ENCODE data around the gene KBTBD12.

DNA sequence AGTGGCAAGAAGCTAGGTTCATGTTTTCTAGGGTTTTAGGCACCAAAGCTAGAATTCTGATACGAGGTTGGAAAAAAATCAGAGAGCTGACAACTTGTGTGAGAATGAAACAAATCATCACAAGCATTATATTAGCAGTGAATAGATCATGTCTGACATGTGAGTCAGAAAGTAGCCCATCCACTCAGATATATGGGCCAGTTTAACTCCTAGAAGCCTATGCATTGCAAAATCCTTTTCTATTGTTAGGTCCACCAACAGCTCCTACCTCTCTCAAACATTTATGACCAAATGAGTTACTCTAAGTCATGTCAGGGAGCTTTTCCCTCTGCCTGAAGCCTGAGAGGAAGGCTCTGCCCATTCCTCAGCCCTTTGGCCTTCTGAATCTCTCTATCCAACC, 44.0 kb downstream of the KBTBD12 start:
- TF ChIP-seq, protein P1, sequence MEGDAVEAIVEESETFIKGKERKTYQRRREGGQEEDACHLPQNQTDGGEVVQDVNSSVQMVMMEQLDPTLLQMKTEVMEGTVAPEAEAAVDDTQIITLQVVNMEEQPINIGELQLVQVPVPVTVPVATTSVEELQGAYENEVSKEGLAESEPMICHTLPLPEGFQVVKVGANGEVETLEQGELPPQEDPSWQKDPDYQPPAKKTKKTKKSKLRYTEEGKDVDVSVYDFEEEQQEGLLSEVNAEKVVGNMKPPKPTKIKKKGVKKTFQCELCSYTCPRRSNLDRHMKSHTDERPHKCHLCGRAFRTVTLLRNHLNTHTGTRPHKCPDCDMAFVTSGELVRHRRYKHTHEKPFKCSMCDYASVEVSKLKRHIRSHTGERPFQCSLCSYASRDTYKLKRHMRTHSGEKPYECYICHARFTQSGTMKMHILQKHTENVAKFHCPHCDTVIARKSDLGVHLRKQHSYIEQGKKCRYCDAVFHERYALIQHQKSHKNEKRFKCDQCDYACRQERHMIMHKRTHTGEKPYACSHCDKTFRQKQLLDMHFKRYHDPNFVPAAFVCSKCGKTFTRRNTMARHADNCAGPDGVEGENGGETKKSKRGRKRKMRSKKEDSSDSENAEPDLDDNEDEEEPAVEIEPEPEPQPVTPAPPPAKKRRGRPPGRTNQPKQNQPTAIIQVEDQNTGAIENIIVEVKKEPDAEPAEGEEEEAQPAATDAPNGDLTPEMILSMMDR (IDR thresholded peaks at IDR 0.05), result no peak
- no peak for TF ChIP-seq RAD21 (IDR thresholded peaks at IDR 0.05; ENCODE audit: low read length)
- TF ChIP-seq, protein P2, sequence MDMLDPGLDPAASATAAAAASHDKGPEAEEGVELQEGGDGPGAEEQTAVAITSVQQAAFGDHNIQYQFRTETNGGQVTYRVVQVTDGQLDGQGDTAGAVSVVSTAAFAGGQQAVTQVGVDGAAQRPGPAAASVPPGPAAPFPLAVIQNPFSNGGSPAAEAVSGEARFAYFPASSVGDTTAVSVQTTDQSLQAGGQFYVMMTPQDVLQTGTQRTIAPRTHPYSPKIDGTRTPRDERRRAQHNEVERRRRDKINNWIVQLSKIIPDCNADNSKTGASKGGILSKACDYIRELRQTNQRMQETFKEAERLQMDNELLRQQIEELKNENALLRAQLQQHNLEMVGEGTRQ (IDR thresholded peaks at IDR 0.05; ENCODE audit: borderline replicate concordance, low read depth, low read length), result no peak
- TF ChIP-seq TAF1 (IDR thresholded peaks at IDR 0.05; ENCODE audit: borderline replicate concordance, low read depth, low read length), result no peak
- TF ChIP-seq EP300 (IDR thresholded peaks at IDR 0.05; ENCODE audit: borderline replicate concordance in 1 of 2, low read depth in 1 of 2, low read length in 1 of 2), result no peak
- no peak for TF ChIP-seq MEF2A (IDR thresholded peaks at IDR 0.05; ENCODE audit: borderline replicate concordance, low read depth)
